Ramos (cell line): ENCODE data around the gene STAT5B.

Experiments
- in situ Hi-C: fragments of 300-500 bp; cut with MboI; formaldehyde crosslinking; loops from one replicate; pipeline ENCODE4 v1.14.3; 2022; ENCODE audit warnings: low sequenced_read_pairs; ENCODE audit not compliant: unreplicated experiment

Gene STAT5B

DNA sequence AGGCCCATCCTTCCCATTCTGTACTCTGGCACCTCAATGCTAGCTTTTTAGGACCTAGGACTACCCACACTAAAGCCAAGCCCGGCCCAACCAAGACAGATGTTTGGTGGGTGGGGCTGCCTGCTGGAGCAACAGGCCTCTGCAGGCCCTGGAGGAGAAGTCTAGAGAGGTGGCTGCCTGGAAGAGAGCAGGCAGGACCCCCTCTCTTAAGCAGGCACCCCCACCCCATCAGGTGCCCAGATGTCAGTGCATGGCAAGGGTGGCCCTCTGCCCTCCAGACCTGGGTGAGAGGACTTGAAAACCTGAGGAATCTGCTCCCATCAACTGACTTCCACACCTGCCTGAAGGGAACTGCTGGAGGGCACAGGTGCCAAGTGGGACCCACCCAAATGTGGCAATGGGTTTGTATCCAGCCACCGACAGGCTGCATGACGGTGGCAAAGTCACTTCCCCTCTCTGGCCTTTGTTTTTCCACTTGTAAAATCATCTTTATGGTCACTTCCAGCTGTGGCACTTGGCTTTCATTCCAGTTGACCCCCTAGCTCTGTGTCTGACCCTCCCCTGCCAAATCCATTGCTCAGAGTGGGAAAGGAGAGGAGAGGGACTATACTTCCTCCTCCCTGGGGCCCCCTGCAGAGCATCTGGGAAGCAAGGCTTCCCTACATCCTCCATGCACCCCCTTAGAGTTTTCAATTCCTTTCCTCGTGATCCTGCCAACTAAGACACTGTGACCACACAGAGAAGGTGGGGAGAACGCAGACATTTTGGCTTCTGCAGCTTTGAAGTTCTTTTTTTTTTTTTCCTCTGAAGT is 10.4 kb upstream of the STAT5B start:
- in situ Hi-C loops: no loop called here

DNA sequence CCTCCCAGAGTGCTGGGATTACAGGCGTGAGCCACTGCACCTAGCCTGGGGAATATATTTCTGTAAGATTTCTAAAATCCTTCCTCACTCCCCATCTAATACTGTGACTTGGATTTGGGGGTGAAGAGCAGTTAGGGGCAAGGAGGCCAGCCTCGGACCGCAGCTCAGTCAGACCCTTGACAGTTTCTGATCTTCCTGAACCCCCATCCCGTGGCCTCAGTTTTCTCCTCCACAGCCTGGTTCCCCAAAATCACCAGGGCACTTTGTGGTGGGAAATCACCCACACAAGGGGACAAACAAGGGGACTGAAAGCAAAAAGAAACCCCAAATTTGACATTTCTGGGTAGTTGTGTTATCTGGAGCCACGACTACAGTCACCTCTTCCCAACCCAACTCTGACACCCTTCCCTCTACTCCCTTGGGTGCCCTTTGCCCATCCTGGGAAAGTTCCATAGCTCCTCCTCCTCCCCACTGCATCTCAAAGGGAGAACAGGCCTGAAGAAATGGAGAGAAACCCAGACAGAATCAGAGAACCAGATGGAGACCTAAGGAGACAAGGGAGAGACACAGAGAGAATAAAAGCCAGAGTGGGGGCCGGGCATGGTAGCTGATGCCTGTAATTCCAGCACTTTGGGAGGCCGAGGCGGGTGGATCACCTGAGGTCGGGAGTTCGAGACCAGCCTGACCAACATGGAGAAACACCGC is 9.3 kb upstream of the STAT5B start:
- in situ Hi-C loops: no loop called here

DNA sequence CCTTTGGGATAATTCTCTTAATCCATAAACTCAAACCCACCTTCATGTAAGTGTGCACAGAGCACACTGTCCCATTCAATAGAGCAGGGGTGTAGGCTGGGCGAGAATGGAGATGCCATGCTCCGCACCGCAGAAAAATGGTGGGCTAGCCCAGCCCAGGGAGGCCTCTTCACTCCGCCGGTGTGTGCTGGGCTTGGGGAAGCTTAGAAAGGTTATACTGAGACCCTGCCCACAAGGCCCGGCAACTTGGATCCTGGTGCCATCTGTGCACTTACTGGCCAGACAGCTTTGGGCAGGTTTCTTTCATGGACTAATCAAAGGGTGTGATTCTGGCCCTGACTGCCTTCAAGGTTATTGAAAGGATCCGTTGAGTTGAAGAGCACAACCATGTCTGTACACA is 8.4 kb upstream of the STAT5B start:
- in situ Hi-C loops: no loop called here

DNA sequence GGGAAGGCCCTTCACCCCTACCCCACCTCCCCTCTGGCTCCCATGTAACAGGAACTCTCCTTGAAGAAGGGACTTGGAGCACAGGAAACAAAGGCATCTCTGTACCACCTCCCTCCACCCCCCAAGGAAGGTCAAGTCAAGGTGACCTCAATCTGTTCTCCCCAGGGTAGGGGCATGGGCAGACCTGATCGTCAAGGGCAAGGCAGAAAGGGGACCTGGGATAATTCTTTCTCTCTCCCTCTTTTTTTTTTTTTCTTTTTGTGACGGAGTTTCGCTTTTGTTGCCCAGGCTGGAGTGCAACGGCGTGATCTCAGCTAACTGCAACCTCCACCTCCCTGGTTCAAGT is 7.8 kb upstream of the STAT5B start:
- in situ Hi-C loops: no loop called here

DNA sequence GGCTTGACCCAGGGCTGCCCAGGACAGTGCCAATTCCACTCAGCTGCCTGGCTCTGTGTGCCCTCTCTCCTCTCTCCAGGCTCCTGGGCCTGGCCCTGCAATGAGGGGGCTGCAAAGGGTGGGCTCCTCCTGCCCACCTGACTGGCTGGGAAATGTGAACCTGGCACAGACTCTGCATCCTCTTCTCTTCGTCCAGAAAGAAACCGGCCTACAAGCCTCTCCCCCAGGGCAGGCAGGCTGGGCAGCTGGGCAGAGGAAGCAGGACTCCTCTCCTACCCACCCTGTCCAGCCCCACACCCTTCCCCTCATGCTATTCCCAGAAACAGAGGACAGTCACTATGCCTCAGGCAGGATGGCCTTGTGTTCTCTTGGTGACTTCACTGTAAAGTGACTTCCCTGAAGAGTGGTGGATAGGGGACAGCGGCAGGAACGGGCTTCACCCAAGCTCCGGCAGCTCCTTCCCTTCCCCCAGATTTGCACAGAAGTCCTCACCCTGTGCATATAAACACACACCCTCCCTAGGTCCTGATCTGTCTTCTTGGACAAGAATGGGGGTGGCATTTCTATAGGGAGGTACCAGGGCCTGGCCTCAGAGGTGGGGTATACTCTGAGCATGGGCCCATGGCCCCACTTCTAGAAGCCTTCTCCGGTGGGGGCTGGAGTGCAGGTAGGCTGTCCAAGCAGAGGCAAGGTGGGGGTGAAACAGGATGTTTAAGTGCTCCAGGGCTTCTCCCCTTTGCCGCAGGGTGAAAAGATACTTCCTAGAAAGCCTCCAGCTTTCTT is 7.2 kb upstream of the STAT5B start:
- in situ Hi-C loops: no loop called here

DNA sequence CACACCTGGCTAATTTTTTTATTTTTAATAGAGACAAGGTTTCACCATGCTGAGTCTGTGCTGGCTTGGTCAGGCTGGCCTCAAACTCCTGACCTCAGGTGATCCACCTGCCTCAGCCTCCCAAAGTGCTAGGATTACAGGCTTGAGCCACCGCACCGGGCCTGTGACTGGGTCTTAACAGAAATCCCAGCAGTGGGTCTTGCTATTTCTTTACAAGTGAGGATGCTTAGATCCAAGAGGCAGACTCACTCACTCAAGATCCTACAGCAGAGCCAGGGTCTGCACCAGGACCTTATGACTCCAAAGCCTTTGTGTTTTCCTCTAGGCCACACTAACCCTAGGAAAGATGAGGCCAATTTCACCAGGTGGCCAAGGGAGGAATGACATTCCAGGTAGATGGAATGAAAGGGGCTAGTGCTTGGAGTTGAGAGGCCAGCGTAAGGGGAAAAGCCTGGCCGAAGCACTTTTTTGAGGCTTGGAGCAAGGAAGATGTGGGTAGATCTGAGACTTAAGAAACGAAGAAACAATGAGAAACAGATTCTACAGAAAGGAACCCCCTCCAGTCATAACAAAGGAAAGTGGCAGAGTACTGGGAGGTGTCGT is 6.4 kb upstream of the STAT5B start:
- in situ Hi-C loops: no loop called here

DNA sequence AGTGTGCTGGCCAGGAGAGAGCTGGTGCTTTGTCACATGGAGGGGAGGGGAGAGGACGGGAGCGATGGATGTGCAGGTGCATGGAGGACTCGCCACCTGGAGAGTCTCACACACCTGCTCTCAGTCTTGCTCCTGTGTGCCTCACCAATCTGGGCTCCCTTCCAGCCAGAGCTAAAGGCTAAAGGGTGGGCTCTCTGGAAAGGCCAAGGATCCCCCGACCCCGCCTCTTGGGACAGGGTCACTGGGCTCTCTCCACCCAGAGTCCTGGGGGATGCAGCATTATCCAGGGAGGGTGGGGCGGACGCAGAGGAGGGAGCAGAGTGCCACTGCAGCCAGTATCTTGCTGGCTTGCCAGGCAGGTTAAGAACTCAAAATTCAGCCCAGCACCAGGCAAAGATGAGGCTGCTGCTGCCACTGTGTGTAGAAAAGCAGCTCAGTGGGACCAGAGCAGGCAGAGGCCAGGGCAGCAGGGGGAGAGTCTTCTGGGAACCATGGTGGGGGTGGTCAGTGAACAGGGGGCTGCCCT is 5.4 kb upstream of the STAT5B start:
- in situ Hi-C loops: no loop called here

DNA sequence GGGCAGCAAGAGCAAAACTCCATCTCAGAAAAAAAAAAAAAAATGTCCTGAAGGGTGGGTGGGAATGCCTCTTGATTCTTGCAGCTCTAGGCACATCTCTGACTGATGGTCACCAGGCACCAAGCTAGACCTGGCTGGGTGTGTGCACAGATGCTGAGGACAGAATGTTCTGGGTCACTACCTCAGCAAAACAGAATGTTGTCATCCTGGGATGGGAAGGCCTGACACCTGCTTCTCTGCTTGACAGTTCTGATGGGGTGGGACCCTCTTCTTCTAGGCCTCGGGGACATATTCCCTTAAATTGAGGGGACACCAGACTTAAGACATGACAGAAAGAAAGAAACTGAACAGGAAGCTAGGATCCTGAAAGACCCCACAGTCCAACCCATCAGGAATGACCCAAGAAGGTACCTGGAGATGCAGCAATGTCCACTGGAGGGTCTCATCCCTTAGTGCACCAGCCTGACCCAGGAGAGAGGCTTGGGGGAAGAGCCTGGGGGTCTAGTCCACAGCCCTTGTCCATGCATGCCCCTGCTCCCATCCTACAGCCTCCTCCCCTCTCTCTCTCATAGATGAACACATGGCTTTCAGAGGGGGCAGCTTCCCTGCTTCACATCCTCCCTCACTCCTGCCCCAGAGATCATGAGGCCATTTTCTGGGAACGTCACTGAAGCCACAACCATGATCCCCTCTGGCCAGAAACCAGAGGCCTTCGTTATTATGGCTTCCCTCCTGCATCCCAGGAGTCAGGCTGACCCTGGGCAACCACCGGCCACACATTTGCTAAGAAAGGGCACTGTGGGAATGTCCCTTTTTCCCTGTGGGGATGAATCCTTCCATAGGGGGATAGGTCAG is 3.8 kb upstream of the STAT5B start:
- in situ Hi-C loops: no loop called here

DNA sequence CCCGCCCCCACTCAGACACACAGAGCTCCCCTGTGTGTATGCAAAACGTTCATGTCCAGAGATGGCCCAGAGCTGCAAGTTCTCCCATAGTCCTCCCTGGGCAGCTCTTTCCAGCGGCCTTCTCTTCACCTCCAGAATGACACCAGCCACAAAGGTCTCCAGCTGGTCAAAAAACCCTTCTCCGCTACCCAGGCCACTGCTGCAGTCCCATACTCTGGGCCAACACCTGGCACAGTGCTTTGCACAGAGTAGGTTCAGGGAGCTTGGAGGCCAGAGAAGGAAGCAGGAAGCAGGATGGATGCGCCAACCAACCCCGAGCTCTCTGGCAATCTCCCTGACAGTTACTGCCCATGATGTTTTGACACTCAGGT is 1.1 kb upstream of the STAT5B start:
- in situ Hi-C loops: no loop called here

DNA sequence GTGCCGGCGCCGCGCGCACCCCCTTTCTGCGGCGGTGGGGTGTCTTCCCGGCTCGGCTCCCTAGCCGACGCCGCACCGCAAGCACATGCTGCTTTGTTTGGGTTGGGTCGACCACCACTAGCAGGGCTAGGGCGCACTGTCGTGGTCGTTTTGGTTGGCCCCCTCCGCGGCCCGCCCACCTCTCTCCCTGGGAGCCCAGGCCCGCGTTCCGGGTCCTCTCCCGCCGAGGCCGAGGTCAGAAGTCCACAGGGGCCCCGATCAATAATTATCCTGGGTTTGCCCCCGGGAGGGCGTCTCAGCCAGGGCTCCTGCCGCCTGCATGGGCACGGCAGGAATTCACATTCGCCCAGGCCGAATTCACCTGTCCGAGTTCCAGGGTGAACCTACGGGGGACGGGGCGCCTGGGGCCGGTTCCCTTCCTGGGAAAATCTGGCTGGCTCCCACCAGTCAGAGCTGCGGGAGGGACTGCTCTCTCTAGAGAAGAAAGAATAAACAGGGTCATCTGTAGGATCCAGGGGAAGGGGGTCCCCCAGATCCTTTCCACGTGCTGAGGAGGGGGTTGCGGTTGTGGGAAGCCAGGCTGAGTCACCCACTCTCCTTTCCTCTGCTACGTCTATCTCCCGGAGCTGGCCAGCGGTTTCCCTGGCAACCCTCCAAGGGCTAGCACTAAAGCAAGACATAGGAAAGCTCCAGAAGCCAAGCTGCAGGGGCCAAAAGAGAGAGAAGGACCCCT is 584 bp upstream of the STAT5B start:
- in situ Hi-C loops: no loop called here

DNA sequence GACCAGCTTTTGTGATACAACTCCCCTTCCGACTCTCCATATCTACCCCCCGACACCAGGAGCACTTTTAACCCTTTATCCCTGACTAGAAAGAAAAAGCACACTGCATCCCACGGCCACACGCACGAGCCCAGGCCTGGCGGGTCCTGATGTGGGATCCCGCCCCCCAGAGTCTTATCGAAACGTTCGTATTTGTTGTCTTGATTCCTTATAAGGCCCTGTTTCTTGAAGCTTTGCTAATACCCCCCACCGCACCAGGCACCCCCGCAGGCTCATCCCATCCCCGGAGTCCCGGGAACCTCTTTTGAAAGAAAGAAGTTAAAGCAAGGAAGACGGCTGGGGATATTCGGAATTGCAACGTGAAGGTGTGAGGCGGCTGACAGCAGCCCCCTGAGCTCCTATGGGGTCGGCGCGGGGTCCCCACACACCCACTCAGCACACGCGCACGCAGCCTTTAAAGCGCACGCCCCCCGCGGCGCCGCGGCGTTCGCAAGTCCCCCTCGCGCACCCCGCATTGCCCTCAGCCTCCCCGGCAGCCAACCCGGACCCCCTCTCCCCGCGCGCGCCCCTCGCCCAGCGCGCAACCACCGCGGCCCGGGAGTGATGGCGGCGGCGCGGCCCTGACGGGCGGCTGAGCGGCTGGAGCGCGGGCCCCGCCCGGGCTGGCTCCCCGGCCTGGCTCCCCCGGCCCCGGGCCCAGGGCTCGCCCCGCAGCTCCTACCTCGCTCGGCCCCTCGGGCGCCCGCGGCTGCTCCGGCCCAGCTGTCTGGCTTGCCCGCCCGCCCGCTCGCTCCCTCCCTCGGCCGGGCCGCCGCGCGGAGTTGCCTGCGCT is 448 bp downstream of the STAT5B start:
- in situ Hi-C loops: no loop called here

DNA sequence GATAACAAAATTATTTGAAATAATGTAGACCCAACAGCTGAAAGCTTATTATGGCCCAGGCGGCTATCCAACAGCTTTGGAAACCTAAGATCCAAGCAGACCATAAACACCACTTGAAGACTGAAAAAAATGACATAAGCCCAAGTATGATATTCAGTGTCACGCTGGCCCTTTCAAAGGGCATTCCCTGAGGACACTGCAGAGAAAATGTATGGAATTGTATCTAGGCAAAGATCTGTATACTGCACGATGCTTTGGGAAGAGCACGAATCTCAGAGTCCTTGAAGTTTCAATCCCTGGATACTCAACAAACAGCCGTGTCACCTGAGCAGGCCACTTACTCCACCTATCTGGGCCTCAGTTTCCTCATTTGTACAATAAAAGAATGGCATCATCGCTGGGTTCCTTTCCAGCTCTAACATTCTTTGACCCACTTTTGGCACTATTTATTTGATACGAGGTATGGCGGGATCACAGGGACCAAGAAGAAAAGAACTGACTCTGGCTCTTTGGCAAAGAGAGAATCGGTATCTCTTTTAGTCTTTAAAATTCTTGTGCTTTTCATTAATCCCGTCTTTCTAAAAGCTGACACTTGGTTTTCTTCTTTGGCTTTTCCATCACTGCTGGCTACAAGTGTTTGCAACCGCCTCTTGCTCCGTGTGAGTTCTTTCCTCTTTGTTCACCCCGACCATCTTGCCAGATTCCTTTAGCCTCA is 1.2 kb downstream of the STAT5B start:
- in situ Hi-C loops: no loop called here

DNA sequence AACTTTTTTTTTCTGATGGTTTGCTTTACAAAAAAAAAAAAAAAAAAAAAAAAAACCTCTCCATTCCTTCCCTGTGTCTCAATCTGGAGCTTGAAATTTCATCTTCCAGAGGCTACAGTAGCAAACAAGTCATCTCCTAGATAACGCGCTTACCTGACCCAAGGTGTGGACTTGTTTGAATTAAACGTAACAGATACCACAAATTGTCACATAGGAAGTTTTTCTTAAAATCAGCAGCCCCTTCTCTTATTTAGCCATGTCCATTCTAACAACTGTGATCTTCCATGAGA is 2.0 kb downstream of the STAT5B start:
- in situ Hi-C loops: no loop called here

DNA sequence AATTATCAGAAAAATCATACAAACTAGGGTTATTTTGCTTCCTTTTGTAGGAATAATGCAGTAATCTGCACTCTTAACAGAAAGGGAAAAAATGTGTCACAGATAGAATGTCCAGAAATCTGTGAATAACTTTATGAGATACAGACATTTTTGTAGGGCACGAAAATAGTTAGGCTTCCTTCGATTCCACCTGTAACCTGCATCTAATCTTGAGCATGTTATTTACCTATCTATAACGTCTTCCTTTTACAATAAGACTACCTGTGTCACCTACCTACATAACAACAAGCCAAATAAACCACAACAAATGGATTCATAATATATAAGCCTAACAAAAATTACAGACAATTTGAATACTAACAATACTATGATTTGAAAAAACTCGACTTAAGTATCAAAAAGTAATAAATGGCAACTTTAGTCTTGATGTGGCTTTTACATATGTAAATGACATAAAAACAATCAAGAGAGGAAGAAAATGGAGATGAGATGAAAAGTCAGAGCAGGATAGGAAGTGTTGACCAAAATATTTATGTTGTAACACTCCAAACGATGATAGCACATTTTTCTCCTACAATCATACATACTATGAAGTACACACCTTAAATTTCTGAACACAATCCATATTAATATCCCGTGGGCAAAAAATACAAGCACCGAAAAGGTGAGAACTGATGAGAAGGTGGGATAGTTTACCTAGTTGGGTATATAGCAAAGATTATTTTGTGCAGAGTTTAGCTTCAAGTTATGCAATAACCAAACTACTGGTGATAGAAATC is 2.5 kb downstream of the STAT5B start:
- in situ Hi-C loops: no loop called here

DNA sequence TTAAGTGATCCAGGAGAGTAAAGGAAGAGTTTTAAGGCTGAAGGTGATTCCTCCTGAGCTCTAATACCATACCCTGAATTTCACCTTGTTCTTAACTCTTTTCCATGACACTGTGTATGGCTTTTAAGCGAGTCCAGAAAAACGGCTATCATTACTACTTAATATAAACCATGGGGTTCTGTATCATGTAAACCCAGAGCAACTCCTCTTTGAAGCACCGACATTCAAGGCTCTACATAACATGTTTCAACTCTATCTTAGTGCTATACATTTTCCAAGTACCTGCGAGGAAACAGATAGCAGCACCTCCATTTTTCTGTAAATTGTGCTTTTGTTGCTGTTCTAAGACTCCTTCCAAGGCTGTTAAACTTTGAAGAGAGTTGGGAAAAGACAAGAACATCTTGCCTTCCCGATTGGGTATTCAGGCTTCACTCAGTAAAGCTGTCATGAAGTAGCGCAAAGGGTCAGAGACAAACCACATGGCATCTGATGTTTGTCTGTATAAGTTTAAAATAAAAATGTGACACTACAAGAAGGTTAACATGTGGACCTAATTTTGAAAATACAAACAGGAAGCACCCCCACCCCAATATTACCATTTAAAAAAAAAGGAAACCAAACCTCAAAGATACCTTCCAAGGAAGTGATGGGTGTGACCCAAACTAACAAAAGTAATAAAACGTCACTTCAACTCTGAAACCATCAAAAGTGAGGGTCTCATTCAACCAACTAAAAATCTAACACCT is 3.9 kb downstream of the STAT5B start:
- in situ Hi-C loops: no loop called here

DNA sequence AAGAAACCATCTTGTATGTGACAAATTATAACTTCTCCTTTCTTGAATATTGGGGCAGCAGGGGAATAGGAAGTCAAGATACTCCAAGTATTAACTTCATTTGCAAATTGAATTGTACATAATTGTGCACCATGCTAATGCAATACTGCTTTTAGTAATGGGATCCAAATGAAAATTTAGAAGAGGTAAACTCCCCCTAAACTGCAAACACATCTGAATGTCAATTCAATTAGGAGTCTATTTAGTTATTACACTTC is 4.5 kb downstream of the STAT5B start:
- in situ Hi-C loops: no loop called here
